Upper lobe of left lung (tissue), 6 donors: ENCODE measurements around the gene RBMS1. TPM values are rescaled to one million over a fixed set of nuclear protein-coding genes. Genes with fewer than 3 reads are reported as not detected.

ENCODE experiments used
- ATAC-seq, 2 donors: fragments of 200-7000 bp; cut with Tn5 transposase; one replicate each; pipeline ENCODE4 v1.9.1; 2022; ENCODE audit warnings: mild to moderate bottlenecking in 2 of 2, moderate library complexity in 2 of 2; ENCODE audit not compliant: low FRiP score in 2 of 2
- DNase-seq, 2 donors: peaks; one replicate each; pipeline ENCODE4 v3.0.0-alpha.2; 2019 to 2020
- H3K27ac ChIP-seq, 4 donors: fragments of 200-600 bp; sonication (generic); one replicate each; pipeline ENCODE4 v1.5.1; 2016 to 2019
- H3K27me3 ChIP-seq, 4 donors: fragments of 200-600 bp; sonication (generic); one replicate each; pipeline ENCODE4 v1.5.1; 2017 to 2019
- H3K36me3 ChIP-seq, 4 donors: fragments of 200-600 bp; sonication (generic); one replicate each; pipeline ENCODE4 v1.5.1; 2016 to 2019
- H3K4me1 ChIP-seq, 4 donors: fragments of 200-600 bp; sonication (generic); one replicate each; pipeline ENCODE4 v1.5.1; 2018 to 2019
- H3K4me3 ChIP-seq, 4 donors: fragments of 200-600 bp; sonication (generic); one replicate each; pipeline ENCODE4 v1.5.1; 2017 to 2019; ENCODE audit warnings: mild to moderate bottlenecking in 2 of 4, moderate library complexity in 1 of 4
- H3K9me3 ChIP-seq, 4 donors: fragments of 200-600 bp; sonication (generic); one replicate each; pipeline ENCODE4 v1.5.1; 2018 to 2019
- EP300 ChIP-seq, 4 donors: sonication (generic); formaldehyde crosslinking; IDR thresholded peaks; one replicate each; pipeline ENCODE4 v1.5.1; 2017; ENCODE audit warnings: antibody characterized with exemption in 4 of 4, control low read depth in 2 of 4
- POLR2A ChIP-seq, 4 donors: fragments of 450-650 bp; IDR thresholded peaks; one replicate each; pipeline ENCODE4 v1.5.1; 2016 to 2017; ENCODE audit warnings: antibody characterized with exemption in 4 of 4, mild to moderate bottlenecking in 2 of 4
- POLR2AphosphoS5 ChIP-seq, 2 donors: sonication (generic); formaldehyde crosslinking; IDR thresholded peaks; one replicate each; pipeline ENCODE4 v1.5.1; 2017; ENCODE audit warnings: antibody characterized with exemption in 2 of 2
- WGBS, 2 donors: methylation state at CpG; one replicate each; pipeline ENCODE4 v1.1.5; 2017 to 2018; 5-methylcytosine and 5-hydroxymethylcytosine counted together
- total RNA-seq, 6 donors: library from RNA; depleted of rRNA in 4 of 6; stranded (reverse); fragments of >200 nt in 4 of 6; gene quantifications; one replicate each; pipeline versions ENCODE4 v1.1.0 to v1.2.1, GENCODE V29; 2016 to 2021
- TF ChIP-seq, protein P1 (sequence below), 6 experiments: fragments of 450-650 bp in 4 of 6; fragments of 200-600 bp in 2 of 6; sonication (generic) in 2 of 6; IDR thresholded peaks; one replicate each; pipeline ENCODE4 v1.5.1; 2016 to 2019; ENCODE audit warnings: antibody characterized with exemption in 6 of 6
- donor health status: DM: no; HTN: no; CAD: no; lungs with moderate emphysema.
- donor health status: DM: no; HTN: yes; CAD: no; lungs with severe emphysema.

Gene RBMS1
- total RNA-seq, 6 donors from 2014 or later, result 81.3 to 125 (median 95.4) TPM

DNA sequence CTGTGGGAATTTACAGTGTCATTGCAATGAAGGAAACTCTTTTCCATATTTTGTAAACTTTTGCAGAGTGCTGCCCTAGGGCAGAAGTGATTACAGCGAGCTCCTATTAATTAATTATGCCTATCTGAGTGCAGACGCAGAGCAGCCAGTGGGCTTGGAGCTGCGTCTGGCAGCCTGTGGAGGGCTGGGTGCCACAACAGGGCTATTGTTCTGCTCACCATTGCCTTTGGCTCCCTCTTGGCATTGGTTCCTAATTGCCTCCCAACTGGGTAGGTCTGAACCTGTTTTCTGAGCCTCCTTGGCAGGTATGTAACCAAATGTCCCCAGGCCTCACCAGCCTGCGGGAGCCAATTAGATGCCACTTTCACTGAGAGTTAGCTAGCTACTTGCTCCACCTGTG is 267.9 kb downstream of the RBMS1 start:
- ATAC-seq (no peak), DNase-seq (no peak)
- TF ChIP-seq, protein P1, sequence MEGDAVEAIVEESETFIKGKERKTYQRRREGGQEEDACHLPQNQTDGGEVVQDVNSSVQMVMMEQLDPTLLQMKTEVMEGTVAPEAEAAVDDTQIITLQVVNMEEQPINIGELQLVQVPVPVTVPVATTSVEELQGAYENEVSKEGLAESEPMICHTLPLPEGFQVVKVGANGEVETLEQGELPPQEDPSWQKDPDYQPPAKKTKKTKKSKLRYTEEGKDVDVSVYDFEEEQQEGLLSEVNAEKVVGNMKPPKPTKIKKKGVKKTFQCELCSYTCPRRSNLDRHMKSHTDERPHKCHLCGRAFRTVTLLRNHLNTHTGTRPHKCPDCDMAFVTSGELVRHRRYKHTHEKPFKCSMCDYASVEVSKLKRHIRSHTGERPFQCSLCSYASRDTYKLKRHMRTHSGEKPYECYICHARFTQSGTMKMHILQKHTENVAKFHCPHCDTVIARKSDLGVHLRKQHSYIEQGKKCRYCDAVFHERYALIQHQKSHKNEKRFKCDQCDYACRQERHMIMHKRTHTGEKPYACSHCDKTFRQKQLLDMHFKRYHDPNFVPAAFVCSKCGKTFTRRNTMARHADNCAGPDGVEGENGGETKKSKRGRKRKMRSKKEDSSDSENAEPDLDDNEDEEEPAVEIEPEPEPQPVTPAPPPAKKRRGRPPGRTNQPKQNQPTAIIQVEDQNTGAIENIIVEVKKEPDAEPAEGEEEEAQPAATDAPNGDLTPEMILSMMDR (IDR thresholded peaks at IDR 0.05), result no peak
- no peak for TF ChIP-seq POLR2AphosphoS5 (IDR thresholded peaks at IDR 0.05)
- TF ChIP-seq POLR2A (IDR thresholded peaks at IDR 0.05), result no peak
- no peak for TF ChIP-seq EP300 (IDR thresholded peaks at IDR 0.05)
- 86 to 100% methylated on average over 4 of the region's 4 CpGs for WGBS, 2 donors
- Histone ChIP-seq H3K27ac (peak overlapping the region in 1 of 4 donors; percentile 26), H3K4me3 (no peak overlapping the region), H3K27me3 (no peaks in the 10 kb centered on the region), H3K4me1 (peaks cover 12 to 43% (median 28%) of the 10 kb centered on the region in 4 donors), H3K36me3 (no peaks in the 10 kb centered on the region), H3K9me3 (no peaks in the 10 kb centered on the region)

DNA sequence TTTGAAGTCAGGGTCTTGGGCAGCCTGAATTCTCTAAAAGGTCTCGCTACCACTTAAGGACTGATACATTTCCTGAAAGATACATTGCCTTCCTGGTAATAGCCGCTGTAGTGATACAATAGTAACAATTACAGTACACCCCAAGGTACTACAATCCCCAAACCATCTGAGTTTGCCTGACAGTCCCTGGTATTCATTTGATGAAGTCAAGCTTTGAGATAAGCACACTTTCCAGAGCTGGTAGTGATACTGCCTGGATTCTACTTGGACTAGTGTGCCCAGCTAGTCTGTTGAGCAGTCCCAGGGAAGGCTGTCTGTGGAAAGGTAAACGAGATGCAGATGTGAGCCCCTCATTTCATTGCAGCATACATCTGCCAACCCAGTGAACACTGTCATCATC is 269.1 kb downstream of the RBMS1 start:
- 87 to 98% methylated on average over 3 of the region's 3 CpGs for WGBS, 2 donors
- Histone ChIP-seq H3K27ac (peak overlapping the region in 3 of 4 donors; percentile 24 to 79 (median 49)), H3K36me3 (no peaks in the 10 kb centered on the region), H3K27me3 (no peaks in the 10 kb centered on the region), H3K4me3 (no peak overlapping the region), H3K4me1 (peaks cover 16 to 49% (median 33%) of the 10 kb centered on the region in 4 donors), H3K9me3 (no peaks in the 10 kb centered on the region)
- no peak for TF ChIP-seq POLR2A (IDR thresholded peaks at IDR 0.05)
- ATAC-seq (no peak), DNase-seq (no peak)

DNA sequence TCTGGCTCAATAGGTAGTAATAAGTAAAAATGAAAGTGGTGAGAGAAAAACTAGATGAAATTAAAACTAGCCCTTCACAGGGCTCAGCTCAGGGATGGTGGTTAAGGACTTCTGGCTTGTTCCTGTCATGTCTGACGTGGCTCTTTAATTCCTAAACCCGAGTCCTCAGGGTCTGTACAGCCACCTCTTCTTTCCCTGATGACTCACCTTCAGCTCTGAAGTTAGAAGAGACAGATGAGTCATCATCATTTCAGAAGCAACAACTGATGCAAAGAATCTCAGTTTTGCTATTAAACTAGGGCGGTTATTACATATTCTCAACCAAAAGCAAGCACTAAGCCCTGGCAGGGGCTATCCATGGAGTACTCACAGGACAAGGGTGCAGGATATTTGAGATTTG is 269.5 kb downstream of the RBMS1 start:
- H3K9me3 ChIP-seq, result no peaks in the 10 kb centered on the region
- TF ChIP-seq POLR2A (IDR thresholded peaks at IDR 0.05) (no peak), POLR2AphosphoS5 (IDR thresholded peaks at IDR 0.05) (no peak), EP300 (IDR thresholded peaks at IDR 0.05) (no peak)
- TF ChIP-seq, protein P1 (IDR thresholded peaks at IDR 0.05), result no peak
- peaks cover 16 to 49% (median 33%) of the 10 kb centered on the region in 4 donors for H3K4me1 ChIP-seq
- H3K27ac ChIP-seq, result peak overlapping the region; percentile 24 to 84 (median 64)
- peak in 1 of 2 donors; percentile 68 for ATAC-seq
- H3K36me3 ChIP-seq, result no peaks in the 10 kb centered on the region
- H3K27me3 ChIP-seq, result no peaks in the 10 kb centered on the region
- no peak overlapping the region for H3K4me3 ChIP-seq
- 67 to 73% methylated on average over 3 of the region's 3 CpGs for WGBS, 2 donors
- no peak for DNase-seq

DNA sequence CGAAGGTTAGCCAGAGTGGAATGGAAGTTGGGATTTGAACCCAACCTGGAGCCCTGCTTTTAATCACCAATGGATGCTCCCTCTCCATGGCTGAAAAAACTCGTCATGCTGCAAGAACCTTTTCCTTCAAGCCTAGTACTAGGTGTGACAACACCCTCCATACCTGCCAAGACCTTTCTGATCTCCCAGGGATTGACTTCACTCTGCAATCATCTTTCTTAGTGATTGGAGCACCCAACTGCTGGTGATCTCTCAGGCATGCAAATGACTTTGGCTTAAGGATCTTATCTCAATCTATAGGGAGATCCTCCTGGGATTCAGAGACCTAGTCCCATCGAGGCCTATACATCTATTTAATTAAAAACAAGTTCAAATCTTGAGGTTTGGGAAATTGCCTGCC is 270.0 kb downstream of the RBMS1 start:
- WGBS, 2 donors, result 80 to 82% methylated on average over 3 of the region's 3 CpGs
- no peak for TF ChIP-seq POLR2A (IDR thresholded peaks at IDR 0.05)
- no peak for TF ChIP-seq POLR2AphosphoS5 (IDR thresholded peaks at IDR 0.05)
- TF ChIP-seq, protein P1 (IDR thresholded peaks at IDR 0.05), result no peak
- TF ChIP-seq EP300 (IDR thresholded peaks at IDR 0.05), result no peak
- no peaks in the 10 kb centered on the region for H3K36me3 ChIP-seq
- peak overlapping the region; percentile 3 to 90 (median 82) for H3K27ac ChIP-seq
- ATAC-seq (no peak), DNase-seq (no peak)
- H3K4me3 ChIP-seq, result no peak overlapping the region
- H3K9me3 ChIP-seq, result no peaks in the 10 kb centered on the region
- H3K27me3 ChIP-seq, result no peaks in the 10 kb centered on the region
- peaks cover 16 to 49% (median 33%) of the 10 kb centered on the region in 4 donors for H3K4me1 ChIP-seq

DNA sequence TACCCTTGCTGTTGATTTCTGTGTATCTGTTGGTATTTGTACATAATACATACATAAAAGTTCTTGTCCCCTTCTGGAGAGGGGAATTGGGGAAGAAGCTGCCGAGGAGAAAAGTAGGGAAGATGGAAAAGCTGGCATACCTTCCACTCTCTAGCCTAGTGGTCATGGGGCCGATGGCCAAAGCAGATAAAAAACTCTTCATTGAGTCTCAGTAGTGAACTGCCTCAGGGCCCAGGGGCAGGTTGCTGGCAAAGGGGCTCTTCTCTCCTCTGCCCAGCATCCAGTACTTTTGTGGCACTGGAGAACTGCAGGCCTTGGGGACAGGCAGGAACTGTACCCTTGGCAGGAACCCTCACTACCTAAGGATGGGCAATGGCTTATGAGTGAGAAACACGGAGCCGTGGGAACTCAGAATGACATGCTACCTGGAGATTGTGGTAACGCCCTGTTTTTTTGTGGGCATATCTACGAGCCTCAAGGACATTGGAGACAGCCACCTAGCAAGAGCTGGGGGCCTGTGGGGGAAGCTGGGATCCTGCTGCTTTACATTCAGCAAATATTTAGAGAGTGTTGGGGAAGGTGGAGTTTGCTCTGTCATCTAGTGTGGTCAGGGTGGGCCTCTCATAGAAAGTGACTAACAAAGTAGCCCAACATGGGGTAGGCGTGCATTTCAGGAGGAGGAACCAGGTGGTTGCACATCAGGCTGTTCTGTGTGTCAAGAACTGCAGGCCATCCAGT is 270.9 kb downstream of the RBMS1 start:
- Histone ChIP-seq H3K36me3 (no peaks in the 10 kb centered on the region), H3K4me1 (peaks cover 16 to 44% (median 29%) of the 10 kb centered on the region in 4 donors), H3K4me3 (no peak overlapping the region), H3K27me3 (no peaks in the 10 kb centered on the region), H3K27ac (peak overlapping the region; percentile 77 to 90 (median 82)), H3K9me3 (no peaks in the 10 kb centered on the region)
- no peak for TF ChIP-seq POLR2A (IDR thresholded peaks at IDR 0.05)
- TF ChIP-seq, protein P1 (IDR thresholded peaks at IDR 0.05), result no peak
- no peak for TF ChIP-seq EP300 (IDR thresholded peaks at IDR 0.05)
- no peak for TF ChIP-seq POLR2AphosphoS5 (IDR thresholded peaks at IDR 0.05)
- WGBS, 2 donors, result 68 to 78% methylated on average over 3 to 7 of the region's 7 CpGs
- ATAC-seq (no peak), DNase-seq (no peak)
